Measurements from ENCODE around the gene LRRC23.
"Not testable (repeated sequence)": the region's sequence is repeated elsewhere in the genome, so short reads cannot be mapped to it uniquely, and the experiment has no call there.

The LRRC23 gene

DNA sequence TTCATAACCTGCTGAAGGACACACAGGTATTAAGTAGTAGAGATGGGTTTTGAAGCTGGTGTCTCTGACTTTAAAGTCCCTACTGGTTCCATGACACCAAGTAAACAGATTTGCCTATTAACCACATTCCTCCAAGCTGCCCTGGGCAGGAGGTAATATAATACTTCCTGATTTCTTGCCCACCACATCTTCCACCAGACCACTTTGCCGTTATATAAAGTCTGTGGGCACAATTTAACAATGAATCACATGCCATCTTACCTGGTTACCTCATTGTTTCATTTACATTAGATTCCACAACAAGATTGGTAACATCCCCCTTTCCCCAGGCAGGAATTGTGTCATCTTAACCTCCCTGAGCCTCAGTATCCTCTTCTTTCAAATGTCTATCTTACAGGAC lies 900 bp upstream of the LRRC23 start:
- DNase-seq, result no peak

DNA sequence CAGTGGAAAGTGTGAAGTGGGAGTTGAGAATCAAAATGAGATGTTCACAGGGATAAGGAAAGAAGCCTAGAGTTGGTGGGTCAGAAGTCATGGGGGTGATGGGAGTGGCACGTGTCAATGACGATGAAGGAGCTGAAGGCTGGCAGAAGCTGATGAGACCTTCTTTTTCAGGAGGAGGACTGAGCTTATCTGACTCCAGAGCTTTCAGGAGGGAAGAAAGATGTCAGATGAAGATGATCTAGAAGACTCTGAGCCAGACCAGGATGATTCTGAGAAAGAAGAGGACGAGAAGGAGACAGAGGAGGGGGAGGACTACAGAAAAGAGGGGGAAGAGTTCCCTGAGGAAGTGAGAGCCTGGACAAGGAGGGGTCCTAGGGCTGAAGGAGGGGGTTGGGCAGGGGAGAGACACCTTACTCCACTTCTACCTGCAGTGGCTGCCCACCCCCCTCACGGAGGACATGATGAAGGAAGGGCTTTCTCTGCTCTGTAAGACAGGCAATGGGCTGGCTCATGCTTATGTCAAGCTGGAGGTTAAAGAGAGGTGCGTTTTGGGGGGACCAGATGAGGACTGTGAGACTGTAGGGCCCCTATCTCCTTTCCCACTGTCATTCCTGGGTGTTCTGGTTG lies 905 bp downstream of the LRRC23 start:
- no peak for DNase-seq

DNA sequence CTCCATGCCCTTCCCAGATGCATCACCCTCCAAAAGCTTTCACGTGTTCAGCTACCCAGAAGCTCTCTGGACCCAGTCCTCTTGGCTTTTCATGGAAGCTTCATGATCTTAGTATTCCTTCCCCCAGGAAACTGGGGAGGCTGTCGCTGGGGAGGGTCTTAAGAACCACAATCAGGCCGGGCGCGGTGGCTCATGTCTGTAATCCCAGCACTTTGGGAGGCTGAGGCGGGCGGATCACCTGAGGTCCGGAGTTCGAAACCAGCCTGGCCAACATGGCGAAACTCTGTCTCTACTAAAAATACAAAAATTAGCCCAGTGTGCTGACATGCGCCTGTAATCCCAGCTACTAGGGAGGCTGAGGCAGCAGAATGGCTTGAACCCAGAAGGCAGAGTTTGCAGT lies 3.5 kb downstream of the LRRC23 start:
- not testable (repeated sequence) for DNase-seq

DNA sequence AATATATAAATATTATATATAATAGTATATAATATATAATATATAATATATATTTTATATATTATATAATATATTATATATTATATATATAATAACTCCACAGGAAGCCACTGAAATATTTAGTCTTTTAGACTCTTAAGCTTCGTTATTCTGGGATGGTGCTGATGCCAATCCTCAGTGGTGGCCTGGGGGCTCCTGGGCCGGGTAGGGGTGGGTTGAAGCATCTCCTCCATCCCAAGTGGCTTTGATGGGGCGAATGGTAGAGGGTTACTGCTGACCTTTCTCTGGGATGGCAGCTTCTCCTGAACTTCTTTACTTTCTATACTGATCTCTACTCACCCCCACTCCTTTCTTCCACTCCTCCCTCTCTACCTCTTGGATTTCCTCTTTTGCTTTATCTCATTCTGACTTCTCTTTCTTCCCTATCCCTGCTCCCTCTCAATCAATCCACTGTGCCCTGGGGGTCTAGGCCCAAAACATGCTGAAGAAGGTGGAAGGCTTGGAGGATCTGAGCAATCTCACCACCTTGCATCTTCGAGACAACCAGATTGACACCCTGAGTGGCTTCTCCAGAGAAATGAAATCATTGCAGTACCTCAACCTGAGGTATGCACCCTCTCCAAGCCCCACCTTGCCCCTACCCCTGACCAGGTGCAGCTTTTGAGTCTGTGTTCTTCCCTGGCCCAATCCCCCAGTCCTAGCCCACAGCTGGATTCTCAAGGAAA lies 5.0 kb downstream of the LRRC23 start:
- DNase-seq, result no peak

DNA sequence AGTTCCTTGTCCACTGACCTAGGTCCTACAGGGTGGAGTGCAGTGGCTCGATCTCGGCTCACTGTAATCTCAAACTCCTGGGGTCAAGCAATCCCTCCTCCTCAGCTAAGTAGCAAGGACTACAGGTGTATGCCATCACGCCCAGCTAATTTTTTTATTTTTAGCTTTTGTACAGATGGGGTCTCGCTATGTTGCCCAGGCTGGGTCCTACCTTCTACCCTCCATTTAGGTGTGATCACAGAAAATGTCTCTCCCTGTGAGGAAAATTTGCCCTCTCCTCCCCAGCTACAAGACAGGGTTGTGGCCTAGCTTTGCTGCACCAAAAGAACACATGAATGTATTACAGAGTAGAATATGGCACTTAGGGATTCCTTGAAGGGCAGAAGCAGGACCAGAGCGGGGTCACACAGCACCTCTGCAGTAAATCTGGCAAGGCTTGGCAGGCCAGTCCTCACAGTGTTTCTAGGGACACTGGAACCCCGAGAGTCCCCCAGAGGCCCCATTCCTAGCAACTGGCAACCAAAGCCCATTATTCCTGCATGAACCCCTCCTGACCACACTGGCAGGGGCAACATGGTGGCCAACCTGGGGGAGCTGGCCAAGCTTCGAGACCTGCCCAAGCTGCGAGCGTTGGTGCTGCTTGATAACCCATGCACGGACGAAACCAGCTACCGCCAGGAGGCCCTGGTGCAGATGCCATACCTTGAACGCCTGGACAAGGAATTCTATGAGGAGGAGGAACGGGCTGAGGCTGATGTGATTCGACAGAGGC lies 7.7 kb downstream of the LRRC23 start:
- no peak for DNase-seq

DNA sequence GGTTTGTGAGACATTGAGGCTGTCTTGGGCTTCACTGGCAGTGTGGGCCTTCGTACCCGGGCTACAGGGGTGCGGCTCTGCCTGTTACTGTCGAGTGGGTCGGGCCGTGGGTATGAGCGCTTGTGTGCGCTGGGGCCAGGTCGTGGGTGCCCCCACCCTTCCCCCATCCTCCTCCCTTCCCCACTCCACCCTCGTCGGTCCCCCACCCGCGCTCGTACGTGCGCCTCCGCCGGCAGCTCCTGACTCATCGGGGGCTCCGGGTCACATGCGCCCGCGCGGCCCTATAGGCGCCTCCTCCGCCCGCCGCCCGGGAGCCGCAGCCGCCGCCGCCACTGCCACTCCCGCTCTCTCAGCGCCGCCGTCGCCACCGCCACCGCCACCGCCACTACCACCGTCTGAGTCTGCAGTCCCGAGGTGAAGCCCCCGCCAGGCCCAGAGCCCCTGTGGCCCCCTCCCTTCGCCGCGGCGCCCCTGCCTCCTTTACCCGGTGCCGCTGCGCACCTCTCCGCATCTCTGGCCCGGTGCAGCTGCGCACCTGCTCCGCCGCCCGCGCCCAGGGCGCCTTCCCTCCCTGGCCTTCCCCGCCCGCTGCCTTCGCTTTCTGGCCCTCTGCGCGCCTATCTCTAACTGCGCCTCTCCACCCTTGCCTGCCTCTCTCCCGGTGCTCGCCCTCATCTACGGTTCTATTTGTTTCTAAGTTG lies 9.8 kb downstream of the LRRC23 start, which contains the start of gene ENO2:
Gene ENO2 (plus strand): TSS at position 335 of the 701 bp plus-strand sequence. CDS start 1,253 bp downstream, outside the sequence.
- DNase-seq, result peak; percentile 59

DNA sequence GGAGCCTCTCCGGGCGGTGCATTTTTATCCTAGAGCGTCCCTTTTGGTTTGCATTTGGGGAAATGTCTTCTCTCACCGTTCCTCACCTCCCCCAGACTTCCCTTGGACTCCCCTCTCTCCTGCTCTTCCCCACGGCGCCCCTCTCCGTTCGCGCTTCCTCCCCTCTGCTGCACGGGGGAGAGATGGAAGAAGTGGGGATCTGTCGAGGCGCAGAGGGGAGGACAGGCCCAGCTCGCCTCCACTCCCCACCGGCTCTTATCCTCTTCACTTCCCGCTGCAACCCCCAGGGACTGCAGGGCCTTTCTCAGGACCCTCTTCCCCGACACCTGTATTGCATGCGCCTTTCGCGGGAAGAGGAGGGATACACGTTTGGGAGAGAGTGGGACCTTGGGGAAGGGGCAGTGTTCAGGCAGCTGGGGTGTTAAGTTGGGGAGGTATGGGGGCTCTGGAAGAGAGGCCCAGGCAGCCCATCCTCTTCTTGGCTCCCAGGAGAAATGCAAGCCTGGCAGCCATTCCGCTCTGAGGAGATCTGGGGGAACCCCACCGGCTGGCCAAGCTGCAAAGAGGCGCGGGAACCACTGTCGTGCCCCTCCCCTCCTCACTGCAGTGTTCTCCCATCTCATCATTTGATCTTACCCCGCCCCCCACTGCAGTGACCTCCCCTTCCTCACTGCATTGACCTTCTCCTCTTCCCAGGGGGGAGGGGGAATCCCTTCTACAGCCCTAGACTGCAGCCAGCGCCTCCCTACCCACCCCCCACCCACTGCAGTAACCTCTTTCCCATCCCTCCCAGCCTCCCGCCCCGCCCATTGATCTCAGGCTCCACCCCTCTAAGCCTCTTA lies 10.5 kb downstream of the LRRC23 start:
- no peak for DNase-seq

DNA sequence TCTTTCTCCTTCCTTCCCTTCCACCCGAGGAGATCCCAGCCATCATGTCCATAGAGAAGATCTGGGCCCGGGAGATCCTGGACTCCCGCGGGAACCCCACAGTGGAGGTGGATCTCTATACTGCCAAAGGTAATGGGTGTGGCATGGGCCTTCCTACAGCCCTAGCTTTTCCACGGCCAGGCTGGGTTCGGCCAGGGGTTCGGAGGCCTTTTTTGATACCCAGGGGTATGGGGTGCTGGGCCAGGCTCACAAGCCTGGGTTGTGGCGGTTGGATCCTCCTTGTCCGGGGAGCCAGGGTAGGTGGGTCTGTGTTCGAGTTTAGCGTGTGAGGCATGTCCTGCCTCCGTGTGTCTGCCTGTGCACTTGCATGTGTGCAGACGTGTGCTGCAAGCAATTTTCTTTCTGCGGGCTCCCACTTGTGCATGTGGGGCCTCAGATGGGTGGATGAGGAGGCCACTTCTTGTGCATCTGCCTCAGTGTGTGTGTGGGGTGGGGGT lies 11.2 kb downstream of the LRRC23 start:
- DNase-seq, result no peak

DNA sequence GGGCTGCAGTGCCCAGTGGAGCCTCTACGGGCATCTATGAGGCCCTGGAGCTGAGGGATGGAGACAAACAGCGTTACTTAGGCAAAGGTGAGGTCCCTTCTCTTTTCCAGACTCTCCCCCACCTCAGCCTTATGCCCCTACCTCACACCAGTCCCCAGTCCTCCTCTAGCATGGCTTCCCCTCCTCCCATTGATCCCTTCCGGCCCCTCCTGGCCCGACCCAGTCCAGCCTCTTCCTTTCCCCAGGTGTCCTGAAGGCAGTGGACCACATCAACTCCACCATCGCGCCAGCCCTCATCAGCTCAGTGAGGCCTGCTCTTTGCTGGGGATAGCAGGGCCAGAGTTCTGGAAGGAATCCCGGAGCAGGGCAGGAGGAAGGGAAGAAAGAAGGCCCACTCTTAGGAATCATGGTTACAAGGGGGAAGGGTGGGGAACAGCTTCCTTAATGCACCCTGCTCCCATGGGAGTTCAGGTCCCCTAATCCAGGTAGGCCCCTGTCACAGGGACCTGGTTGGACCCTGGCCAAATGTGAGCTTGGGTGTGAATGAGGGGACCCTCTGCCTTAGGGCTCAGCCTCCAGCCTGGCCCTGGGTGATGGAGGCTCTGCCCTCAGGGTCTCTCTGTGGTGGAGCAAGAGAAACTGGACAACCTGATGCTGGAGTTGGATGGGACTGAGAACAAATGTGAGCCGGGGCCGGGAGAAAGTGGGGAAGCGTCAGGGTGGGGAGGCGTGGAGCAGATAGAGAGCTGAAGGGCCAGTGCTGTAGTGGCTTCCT lies 12.0 kb downstream of the LRRC23 start:
- DNase-seq, result no peak

DNA sequence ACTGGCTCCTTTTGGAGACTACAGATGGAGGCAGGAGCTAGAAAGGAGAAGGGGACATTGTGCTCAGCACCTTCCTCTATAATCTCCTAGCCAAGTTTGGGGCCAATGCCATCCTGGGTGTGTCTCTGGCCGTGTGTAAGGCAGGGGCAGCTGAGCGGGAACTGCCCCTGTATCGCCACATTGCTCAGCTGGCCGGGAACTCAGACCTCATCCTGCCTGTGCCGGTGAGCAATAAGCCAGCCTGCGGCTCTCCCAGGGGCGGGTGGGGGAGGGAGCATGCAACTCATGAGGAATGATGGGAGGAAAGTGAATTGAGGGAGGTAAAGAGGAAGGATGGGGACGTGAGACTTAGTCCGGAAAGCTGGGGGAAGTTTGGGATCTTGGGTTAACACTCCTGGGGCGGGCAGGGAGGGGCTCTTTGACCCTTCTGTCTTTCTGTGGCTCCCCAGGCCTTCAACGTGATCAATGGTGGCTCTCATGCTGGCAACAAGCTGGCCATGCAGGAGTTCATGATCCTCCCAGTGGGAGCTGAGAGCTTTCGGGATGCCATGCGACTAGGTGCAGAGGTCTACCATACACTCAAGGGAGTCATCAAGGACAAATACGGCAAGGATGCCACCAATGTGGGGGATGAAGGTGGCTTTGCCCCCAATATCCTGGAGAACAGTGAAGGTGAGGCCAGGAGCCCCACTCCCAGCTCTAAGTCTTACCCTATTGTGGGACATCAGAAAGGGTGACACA lies 13.0 kb downstream of the LRRC23 start:
- DNase-seq, result no peak

DNA sequence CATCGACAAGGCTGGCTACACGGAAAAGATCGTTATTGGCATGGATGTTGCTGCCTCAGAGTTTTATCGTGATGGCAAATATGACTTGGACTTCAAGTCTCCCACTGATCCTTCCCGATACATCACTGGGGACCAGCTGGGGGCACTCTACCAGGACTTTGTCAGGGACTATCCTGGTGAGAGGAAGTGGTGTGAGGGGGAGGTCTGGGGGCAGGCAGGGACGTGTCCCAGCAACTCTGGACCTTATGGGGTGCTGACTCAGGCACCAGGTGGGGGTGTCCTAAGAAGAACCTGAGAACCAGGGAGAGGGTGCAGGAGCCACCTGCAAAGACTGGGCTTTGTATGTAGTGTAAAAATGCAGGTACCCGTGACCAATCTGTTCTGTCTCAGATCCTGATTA lies 15.0 kb downstream of the LRRC23 start:
- no peak for DNase-seq

DNA sequence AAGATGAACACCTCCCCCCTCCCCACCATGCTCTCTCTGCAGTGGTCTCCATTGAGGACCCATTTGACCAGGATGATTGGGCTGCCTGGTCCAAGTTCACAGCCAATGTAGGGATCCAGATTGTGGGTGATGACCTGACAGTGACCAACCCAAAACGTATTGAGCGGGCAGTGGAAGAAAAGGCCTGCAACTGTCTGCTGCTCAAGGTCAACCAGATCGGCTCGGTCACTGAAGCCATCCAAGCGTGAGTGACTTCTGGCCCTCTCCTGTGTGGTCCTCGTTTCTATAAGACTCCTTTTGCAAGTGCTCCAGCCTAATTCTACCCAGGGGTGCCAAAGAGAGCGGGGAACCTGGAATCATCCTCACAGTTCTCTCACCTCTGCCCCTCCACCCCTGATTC lies 16.9 kb downstream of the LRRC23 start:
- no peak for DNase-seq

DNA sequence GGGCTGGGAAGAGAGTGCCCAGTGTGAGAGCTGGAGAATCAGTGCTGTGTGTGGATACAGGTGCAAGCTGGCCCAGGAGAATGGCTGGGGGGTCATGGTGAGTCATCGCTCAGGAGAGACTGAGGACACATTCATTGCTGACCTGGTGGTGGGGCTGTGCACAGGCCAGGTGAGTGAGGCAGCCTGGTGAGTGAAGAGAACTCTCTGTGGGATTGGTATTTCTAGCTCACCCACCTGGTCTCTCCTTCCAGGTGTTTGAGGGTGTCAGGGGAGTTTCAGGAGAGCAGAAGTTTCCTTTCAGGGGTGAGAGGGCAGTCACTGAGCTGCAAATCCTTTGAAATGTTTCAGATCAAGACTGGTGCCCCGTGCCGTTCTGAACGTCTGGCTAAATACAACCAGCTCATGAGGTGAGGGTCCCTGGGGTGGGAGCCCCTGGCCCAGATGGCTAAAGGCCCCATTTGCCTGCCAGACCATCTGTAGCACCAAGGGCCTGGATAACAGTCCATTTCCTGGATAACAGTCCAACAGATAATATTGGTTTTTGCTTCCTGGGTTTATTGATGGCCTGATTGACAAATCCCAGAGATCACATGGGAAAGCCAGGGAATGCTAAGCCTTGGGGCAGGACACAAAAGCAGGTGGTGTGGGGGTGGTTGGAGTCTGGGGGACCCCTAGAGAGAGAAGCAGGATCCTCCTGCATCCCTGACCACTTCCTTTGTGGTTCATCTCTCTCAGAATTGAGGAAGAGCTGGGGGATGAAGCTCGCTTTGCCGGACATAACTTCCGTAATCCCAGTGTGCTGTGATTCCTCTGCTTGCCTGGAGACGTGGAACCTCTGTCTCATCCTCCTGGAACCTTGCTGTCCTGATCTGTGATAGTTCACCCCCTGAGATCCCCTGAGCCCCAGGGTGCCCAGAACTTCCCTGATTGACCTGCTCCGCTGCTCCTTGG lies 17.6 kb downstream of the LRRC23 start:
- peak; percentile 57 for DNase-seq

DNA sequence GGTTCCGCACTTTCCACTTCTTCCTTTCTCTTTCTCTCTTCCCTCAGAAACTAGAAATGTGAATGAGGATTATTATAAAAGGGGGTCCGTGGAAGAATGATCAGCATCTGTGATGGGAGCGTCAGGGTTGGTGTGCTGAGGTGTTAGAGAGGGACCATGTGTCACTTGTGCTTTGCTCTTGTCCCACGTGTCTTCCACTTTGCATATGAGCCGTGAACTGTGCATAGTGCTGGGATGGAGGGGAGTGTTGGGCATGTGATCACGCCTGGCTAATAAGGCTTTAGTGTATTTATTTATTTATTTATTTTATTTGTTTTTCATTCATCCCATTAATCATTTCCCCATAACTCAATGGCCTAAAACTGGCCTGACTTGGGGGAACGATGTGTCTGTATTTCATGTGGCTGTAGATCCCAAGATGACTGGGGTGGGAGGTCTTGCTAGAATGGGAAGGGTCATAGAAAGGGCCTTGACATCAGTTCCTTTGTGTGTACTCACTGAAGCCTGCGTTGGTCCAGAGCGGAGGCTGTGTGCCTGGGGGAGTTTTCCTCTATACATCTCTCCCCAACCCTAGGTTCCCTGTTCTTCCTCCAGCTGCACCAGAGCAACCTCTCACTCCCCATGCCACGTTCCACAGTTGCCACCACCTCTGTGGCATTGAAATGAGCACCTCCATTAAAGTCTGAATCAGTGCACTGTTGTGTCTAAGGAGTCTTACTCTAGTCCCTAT lies 18.5 kb downstream of the LRRC23 start:
- DNase-seq, result no peak

DNA sequence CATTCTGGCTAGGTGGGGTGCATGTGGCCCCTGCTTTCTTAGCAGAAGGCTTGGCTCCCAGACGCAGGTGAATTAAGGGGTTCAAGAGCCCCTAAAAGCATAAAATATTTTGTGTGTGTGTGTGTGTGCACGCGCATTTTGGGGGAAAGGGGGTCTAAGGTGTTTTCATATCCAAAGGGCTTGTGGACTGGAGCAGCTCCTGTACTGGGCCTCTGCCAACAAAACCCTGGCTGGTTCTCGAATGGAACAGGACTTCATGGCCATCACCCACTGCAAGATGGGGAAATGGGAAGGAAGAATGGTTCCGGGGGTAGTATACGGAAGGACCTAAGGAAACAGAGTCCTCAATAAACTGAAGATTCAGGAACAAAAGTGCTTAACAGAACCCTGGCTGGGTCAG lies 19.2 kb downstream of the LRRC23 start:
- DNase-seq, result no peak

DNA sequence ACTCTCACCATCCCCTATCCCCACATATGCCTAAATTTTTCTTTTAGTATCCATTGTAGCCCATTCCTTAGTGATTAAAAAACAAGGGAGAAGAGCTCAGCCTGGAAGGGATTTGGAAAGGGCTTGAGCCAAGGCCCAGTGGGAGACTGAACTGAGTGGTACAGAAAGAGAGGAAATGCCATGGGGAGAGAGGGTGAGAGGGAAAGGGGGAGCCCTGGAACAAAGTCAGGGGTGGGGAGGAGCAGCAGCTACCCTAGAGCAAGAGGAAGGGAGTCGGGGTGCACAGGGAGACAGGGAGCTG lies 20.6 kb downstream of the LRRC23 start:
- no peak for DNase-seq

DNA sequence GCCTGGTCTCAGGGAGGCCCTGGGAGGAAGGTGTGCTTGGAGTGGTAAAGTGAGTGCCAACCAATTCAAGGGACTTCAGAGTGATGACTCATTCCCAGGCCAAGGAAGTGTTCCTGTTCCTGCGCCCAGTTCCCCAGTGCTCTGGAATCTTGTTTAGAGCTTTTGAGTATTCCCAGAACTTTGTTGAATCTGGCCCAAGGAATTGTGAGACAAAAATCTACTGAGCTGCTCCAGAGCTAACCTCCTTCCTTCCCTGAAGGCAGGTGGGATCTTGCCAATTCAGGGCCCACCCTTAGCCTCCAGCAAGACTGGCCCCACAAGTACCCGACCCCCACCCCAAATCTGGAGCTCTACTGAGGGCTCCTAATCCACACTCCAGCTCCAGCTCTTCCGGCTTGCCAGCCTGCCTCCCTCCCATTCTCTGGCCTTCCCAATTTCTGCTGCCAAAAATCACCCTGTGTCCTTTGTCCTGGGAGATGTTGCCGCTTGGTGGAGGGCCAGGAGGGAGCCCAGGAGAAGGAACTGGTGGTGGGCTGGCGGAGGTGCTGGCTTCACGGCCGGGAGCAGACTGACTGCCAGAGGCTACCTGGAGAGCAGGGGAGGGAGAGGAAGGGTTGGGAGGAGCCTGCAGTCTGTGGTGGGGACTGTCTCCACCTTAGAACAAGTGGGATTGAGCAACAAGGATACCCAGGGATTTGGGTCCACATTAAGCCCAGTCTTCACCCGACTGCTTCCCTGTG lies 21.1 kb downstream of the LRRC23 start:
- DNase-seq, result no peak

DNA sequence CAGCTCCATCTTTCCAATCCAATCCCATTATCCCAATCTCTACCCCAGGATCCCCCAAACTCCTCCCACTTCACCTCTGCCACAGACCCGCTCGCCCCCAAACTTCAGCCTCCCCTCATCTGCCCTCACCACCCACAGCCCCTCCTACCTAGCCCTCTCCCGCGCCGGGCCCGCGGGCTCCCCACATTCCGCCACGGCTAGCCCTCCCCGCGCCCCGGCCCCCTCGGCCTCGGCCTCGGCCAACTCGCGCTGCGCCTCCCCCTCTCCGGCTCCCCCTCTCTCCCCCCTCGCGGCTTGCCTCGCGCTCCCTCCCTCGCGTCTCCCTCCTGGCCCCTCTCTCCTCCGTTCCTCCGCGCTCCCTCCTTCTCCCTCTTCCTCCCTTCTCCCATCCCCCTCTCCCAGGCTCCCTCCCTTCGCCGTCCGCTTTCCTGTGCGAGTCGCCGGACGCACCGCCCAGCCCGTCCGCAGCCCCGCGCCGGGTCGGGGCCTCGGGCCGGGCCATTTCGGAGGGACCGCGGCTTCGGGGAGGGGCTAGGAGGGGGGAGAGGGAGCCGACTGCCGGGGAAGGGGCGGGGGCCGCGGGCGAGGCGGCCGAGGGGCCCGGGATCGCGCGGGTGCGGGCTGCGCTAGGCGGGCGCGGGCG lies 22.9 kb downstream of the LRRC23 start, which contains the start of gene ATN1:
Gene ATN1 (plus strand): TSS at position 581 of the 643 bp plus-strand sequence. CDS start 6,043 bp downstream, outside the sequence.
- DNase-seq, result peak; percentile 44

Data from inflammatory macrophage treated with lipopolysaccharide for 4 hours (primary cell).